ENCODE results near the gene L2HGDH.

The L2HGDH gene

DNA sequence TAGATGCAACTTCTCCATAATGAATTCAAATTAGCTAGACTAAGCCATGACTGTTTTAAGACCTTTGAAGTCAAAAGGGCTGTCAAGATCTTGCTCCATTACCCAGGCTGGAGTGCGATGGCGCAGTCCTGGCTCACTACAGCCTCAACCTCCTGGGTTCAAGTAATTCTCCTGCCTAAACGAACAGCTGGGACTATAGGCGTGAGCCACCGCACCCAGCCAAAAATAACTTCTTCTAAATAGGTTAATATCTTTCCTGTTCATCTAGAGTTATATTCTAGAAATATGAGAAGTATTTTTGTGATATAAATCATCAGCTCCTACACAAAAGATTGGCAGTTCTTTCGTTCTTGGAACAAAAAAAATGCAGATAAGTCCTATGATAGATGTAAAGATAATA, 41.1 kb downstream of the L2HGDH start:
- H3K9me3 Mint-ChIP-seq = no peaks in the 10 kb centered on the region
- H3K27me3 Mint-ChIP-seq = no peaks in the 10 kb centered on the region
- no peak overlapping the region for H3K4me3 Mint-ChIP-seq
- H3K27ac Mint-ChIP-seq = no peak overlapping the region
- peaks cover 6% of the 10 kb centered on the region for H3K36me3 Mint-ChIP-seq
- no peaks in the 10 kb centered on the region for H3K4me1 Mint-ChIP-seq

DNA sequence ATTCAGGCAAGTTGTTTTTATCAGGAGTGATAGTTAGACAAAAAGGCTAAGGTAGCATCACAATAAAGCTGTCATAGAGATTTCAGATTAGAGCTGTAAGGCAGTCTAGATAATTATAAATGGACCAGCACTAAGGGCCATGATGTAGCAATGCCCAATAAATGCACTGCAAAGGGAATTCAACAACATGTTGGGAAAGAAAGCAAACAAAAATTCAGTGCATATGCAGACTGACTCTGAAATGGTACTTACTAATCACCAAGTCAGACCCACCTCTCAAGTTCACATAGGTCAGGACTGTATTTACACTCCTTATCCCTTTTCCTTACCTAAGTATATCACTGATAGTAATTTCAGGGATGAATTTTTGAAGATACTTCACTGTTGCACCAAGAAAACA, 47.0 kb downstream of the L2HGDH start:
- Mint-ChIP-seq H3K4me1 (no peaks in the 10 kb centered on the region), H3K27ac (no peak overlapping the region), H3K9me3 (no peaks in the 10 kb centered on the region), H3K27me3 (no peaks in the 10 kb centered on the region), H3K4me3 (no peak overlapping the region), H3K36me3 (no peaks in the 10 kb centered on the region)

GRCh38 chr14:50263321-50263720, 48.7 kb downstream of the L2HGDH start:
- H3K36me3 Mint-ChIP-seq = no peaks in the 10 kb centered on the region
- H3K4me3 Mint-ChIP-seq = no peak overlapping the region
- no peaks in the 10 kb centered on the region for H3K27me3 Mint-ChIP-seq
- H3K27ac Mint-ChIP-seq = no peak overlapping the region
- H3K4me1 Mint-ChIP-seq = no peaks in the 10 kb centered on the region
- no peaks in the 10 kb centered on the region for H3K9me3 Mint-ChIP-seq

GRCh38 chr14:50262865-50263264, 49.2 kb downstream of the L2HGDH start:
- Mint-ChIP-seq H3K27ac (no peak overlapping the region), H3K36me3 (no peaks in the 10 kb centered on the region), H3K4me3 (no peak overlapping the region), H3K27me3 (no peaks in the 10 kb centered on the region), H3K9me3 (no peaks in the 10 kb centered on the region), H3K4me1 (no peaks in the 10 kb centered on the region)

DNA sequence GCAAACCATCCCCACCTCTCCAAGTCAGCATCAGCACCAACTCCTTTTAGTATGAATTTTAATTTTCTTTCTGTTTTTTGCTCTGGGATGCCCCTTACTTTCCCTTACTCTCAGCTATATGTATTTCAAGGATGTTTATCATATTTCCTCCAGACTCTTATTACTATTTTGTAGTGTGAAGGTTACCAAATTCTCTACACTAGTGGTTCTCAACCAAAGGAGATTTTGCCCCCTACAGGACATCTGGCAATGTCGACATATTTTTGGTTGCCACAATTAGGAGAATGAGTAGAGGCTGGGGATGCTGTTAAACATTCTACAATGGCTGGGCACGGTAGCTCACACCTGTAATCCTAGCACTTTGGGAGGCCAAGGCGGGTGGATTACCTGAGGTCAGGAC, 51.5 kb downstream of the L2HGDH start:
- Mint-ChIP-seq H3K4me3 (no peak overlapping the region), H3K27me3 (no peaks in the 10 kb centered on the region), H3K9me3 (no peaks in the 10 kb centered on the region), H3K4me1 (no peaks in the 10 kb centered on the region), H3K27ac (no peak overlapping the region), H3K36me3 (no peaks in the 10 kb centered on the region)

- H3K27ac Mint-ChIP-seq = no peak overlapping the region
- H3K9me3 Mint-ChIP-seq = no peaks in the 10 kb centered on the region
- no peaks in the 10 kb centered on the region for H3K36me3 Mint-ChIP-seq
- no peaks in the 10 kb centered on the region for H3K27me3 Mint-ChIP-seq
- no peaks in the 10 kb centered on the region for H3K4me1 Mint-ChIP-seq
- no peak overlapping the region for H3K4me3 Mint-ChIP-seq
Observed at GRCh38 chr14:50260072-50260471, 52.0 kb downstream of the L2HGDH start.

GRCh38 chr14:50257732-50258131, 54.3 kb downstream of the L2HGDH start:
- Mint-ChIP-seq H3K4me1 (no peaks in the 10 kb centered on the region), H3K9me3 (peaks cover 4% of the 10 kb centered on the region), H3K36me3 (peaks cover 12% of the 10 kb centered on the region), H3K4me3 (no peak overlapping the region), H3K27me3 (no peaks in the 10 kb centered on the region), H3K27ac (no peak overlapping the region)

- Mint-ChIP-seq H3K9me3 (peaks cover 4% of the 10 kb centered on the region), H3K4me3 (no peak overlapping the region), H3K36me3 (peaks cover 25% of the 10 kb centered on the region), H3K27me3 (no peaks in the 10 kb centered on the region), H3K4me1 (no peaks in the 10 kb centered on the region), H3K27ac (no peak overlapping the region)
Observed at GRCh38 chr14:50254248-50254647, 57.8 kb downstream of the L2HGDH start.

DNA sequence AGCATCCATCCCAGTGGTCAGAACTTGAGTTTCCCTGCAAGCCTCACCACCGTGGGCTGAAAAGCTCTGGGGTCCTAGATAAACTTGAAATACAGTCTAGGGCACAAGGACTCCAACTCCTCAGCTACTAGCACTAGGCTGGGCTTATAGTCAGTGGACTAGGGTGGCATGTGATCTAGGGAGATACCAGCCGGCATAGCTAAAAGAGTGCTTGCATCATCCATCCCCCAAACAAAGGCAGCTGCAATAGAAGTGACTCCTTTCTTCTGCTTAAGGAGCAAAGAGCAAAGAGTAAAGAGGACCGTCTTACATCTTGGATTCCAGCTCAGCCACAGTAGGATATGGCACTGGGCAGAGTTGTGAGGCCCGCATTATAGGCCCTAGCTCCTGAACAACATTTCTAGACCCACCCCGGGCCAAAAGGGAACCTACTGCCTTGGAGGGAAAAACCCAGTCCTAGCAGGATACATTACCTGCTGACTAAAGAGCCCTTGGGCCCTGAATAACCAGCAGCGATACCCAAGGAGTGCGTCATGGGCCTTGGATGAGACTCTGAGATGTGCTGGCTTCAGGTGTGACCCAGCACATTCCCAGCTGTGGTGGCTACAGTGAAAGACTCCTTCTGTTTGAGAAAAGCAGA, 62.8 kb downstream of the L2HGDH start:
- H3K27ac Mint-ChIP-seq = peak overlapping the region; percentile 12
- H3K4me1 Mint-ChIP-seq = no peaks in the 10 kb centered on the region
- peaks cover 27% of the 10 kb centered on the region for H3K36me3 Mint-ChIP-seq
- H3K4me3 Mint-ChIP-seq = no peak overlapping the region
- peaks cover 4% of the 10 kb centered on the region for H3K9me3 Mint-ChIP-seq
- no peaks in the 10 kb centered on the region for H3K27me3 Mint-ChIP-seq

DNA sequence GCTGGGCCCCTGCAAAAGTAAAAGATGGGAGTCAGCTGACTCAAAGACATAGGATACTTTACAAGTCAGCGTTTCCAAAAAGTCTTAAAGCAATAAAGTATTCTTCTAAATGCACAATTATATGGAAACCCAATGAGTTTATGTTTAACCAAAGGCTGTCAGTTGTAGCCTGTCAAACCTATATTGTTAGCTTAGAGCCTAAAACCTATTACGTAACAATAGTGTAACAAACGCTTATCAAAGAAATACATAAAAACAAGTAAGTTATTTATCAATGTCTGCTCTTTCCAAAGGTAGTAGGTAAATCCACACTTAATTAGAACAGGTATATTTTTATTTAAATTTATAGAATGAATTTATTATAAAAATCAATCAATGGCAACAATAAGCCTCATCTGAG, 64.8 kb downstream of the L2HGDH start:
- Mint-ChIP-seq H3K27me3 (no peaks in the 10 kb centered on the region), H3K9me3 (no peaks in the 10 kb centered on the region), H3K4me1 (no peaks in the 10 kb centered on the region), H3K36me3 (peaks cover 12% of the 10 kb centered on the region), H3K4me3 (no peak overlapping the region), H3K27ac (no peak overlapping the region)

DNA sequence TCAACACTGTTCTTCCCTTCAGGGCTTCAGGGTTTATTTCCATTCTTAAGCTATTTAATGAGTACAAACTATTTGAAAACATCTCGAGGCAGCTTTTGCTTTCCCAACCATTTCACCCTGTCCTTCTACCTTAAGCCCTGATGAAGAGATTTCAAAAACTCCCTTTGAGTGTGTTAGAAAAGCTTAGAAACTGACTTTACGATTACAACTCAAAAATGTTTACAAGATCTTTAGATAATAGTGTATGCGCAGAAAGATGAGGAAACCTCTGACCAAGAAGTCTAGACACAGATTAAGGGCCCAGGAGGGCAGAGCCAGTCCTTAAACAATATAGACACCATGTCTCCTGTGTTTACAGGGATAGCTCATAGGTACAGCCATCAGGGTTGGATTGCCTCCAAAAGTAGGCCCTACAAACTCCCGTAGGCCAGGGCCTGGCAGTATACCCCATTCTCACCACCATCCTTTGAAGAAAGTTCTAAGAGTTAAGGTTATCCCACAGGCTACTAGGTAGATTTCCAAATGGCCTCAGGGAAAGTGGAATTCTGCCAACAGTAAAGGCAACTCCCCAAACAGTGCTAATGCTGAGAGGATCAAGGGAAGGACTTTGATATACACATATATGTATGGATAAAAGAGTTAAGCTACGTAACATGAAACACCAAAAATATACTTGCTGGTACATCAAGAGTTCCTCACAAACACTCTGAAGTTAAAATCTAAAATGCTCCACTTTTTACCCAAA, 69.3 kb downstream of the L2HGDH start:
- no peak overlapping the region for H3K27ac Mint-ChIP-seq
- H3K36me3 Mint-ChIP-seq = no peaks in the 10 kb centered on the region
- no peak overlapping the region for H3K4me3 Mint-ChIP-seq
- no peaks in the 10 kb centered on the region for H3K9me3 Mint-ChIP-seq
- H3K27me3 Mint-ChIP-seq = no peaks in the 10 kb centered on the region
- H3K4me1 Mint-ChIP-seq = no peaks in the 10 kb centered on the region

- no peaks in the 10 kb centered on the region for H3K4me1 Mint-ChIP-seq
- no peaks in the 10 kb centered on the region for H3K36me3 Mint-ChIP-seq
- H3K4me3 Mint-ChIP-seq = no peak overlapping the region
- H3K27ac Mint-ChIP-seq = no peak overlapping the region
- no peaks in the 10 kb centered on the region for H3K9me3 Mint-ChIP-seq
- no peaks in the 10 kb centered on the region for H3K27me3 Mint-ChIP-seq
Observed at GRCh38 chr14:50242096-50242495, 69.9 kb downstream of the L2HGDH start.

GRCh38 chr14:50237427-50237826, 74.6 kb downstream of the L2HGDH start:
- Mint-ChIP-seq H3K36me3 (no peaks in the 10 kb centered on the region), H3K4me3 (no peak overlapping the region), H3K9me3 (no peaks in the 10 kb centered on the region), H3K27me3 (no peaks in the 10 kb centered on the region), H3K4me1 (peaks cover 9% of the 10 kb centered on the region), H3K27ac (no peak overlapping the region)

DNA sequence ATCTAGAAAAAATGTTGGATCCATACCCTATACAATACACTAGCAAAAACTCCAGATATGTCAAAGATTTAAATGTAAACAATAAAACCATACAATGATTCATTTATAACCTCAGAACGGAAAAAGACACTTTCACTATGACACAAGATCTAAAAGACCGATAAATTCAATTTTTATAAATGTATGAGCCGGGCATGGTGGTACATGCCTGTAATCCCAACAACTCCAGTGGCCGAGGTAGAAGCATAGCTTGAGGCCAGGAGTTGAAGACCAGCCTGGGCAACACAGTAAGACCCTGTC, 78.1 kb downstream of the L2HGDH start:
- Mint-ChIP-seq H3K36me3 (no peaks in the 10 kb centered on the region), H3K4me3 (peak overlapping the region; percentile 52), H3K4me1 (peaks cover 32% of the 10 kb centered on the region), H3K27ac (peak overlapping the region; percentile 84), H3K27me3 (no peaks in the 10 kb centered on the region), H3K9me3 (no peaks in the 10 kb centered on the region)

GRCh38 chr14:50233166-50233950, 78.7 kb downstream of the L2HGDH start:
- peaks cover 37% of the 10 kb centered on the region for H3K4me1 Mint-ChIP-seq
- H3K27ac Mint-ChIP-seq = peak overlapping the region; percentile 84
- no peaks in the 10 kb centered on the region for H3K36me3 Mint-ChIP-seq
- no peaks in the 10 kb centered on the region for H3K27me3 Mint-ChIP-seq
- peak overlapping the region; percentile 52 for H3K4me3 Mint-ChIP-seq
- no peaks in the 10 kb centered on the region for H3K9me3 Mint-ChIP-seq

GRCh38 chr14:50232276-50232642, 79.8 kb downstream of the L2HGDH start:
- Mint-ChIP-seq H3K9me3 (no peaks in the 10 kb centered on the region), H3K36me3 (no peaks in the 10 kb centered on the region), H3K4me3 (peak overlapping the region; percentile 84), H3K4me1 (peaks cover 42% of the 10 kb centered on the region), H3K27me3 (no peaks in the 10 kb centered on the region), H3K27ac (peak overlapping the region; percentile 80)
